SU-DHL-6 (cell line): ENCODE measurements around the gene STARD10.

Experiments
- EZH2phosphoT487 ChIP-seq: fragments of 200-600 bp; sonication (generic), shearing (Covaris generic); conservative IDR thresholded peaks from 2 replicates; pipeline ENCODE4 v1.6.1; 2018; ENCODE audit warnings: mild to moderate bottlenecking, antibody characterized with exemption, low read length, moderate library complexity, mixed read lengths
- TF ChIP-seq, protein P1 (sequence below): fragments of 200-600 bp; sonication (generic); IDR thresholded peaks from one replicate; pipeline ENCODE4 v1.5.1; 2017; ENCODE audit warnings: antibody characterized with exemption, mild to moderate bottlenecking, low read length, moderate library complexity; ENCODE audit not compliant: insufficient read depth, poor library complexity, severe bottlenecking

DNA sequence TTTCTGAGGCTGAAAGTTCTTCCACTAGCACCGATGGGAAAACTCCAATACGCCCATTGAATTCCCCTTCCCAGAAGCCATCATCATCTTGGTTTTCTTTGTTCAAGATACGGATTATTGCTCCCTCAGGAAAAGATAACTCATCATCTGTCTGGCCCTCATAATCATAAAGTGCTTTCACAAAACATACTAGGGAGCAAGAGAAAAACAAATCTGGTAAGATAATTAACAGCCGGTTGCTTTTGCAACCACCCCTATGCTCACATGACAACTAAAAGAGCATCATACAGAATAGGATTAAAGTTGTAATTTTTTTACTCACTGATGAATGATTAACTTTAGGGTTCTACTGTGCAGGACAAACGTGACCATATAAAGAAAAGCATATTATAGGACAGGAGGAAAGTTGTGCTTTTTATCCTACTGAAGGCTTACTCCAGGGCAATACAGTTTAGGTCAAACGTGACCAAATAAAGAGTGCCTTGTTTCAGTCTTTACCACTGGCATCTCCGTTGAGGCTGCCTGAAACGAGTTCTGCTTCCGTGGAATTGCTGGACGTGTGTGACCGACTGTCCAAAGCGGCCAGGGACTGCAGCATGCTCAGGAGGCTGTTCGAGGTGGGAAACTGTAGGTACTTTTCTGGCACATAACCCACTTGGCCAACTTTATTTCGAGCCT, 48.9 kb upstream of the STARD10 start:
- TF ChIP-seq, protein P1, sequence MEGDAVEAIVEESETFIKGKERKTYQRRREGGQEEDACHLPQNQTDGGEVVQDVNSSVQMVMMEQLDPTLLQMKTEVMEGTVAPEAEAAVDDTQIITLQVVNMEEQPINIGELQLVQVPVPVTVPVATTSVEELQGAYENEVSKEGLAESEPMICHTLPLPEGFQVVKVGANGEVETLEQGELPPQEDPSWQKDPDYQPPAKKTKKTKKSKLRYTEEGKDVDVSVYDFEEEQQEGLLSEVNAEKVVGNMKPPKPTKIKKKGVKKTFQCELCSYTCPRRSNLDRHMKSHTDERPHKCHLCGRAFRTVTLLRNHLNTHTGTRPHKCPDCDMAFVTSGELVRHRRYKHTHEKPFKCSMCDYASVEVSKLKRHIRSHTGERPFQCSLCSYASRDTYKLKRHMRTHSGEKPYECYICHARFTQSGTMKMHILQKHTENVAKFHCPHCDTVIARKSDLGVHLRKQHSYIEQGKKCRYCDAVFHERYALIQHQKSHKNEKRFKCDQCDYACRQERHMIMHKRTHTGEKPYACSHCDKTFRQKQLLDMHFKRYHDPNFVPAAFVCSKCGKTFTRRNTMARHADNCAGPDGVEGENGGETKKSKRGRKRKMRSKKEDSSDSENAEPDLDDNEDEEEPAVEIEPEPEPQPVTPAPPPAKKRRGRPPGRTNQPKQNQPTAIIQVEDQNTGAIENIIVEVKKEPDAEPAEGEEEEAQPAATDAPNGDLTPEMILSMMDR = no peak
- no peak for TF ChIP-seq EZH2phosphoT487
